H1 (cell line): ENCODE measurements around the gene PPARA. TPM values are rescaled to one million over a fixed set of nuclear protein-coding genes. Genes with fewer than 3 reads are reported as not detected.

Source experiments
- CHD7 ChIP-seq: fragments of 300-600 bp; sonication (generic); IDR thresholded peaks from 2 replicates; pipeline ENCODE4 v1.7.1; 2012; ENCODE audit warnings: low read length, moderate library complexity, mild to moderate bottlenecking, inconsistent platforms; ENCODE audit not compliant: insufficient replicate concordance
- CTBP2 ChIP-seq: IDR thresholded peaks from 2 replicates; pipeline ENCODE4 v1.7.0; 2011; ENCODE audit warnings: borderline replicate concordance, mild to moderate bottlenecking, moderate library complexity, mixed read lengths, low read length; ENCODE audit not compliant: insufficient read depth, insufficient read length
- HDAC6 ChIP-seq: IDR thresholded peaks from one replicate; pipeline ENCODE4 v1.7.1; 2012; ENCODE audit warnings: low read depth, mild to moderate bottlenecking, inconsistent platforms, low read length, moderate library complexity
- KDM1A ChIP-seq: fragments of 200-600, 300-600 bp; sonication (generic); IDR thresholded peaks from 2 replicates; pipeline ENCODE4 v1.7.1; 2016; ENCODE audit warnings: mild to moderate bottlenecking, low read length, borderline replicate concordance
- KDM4A ChIP-seq: IDR thresholded peaks from one replicate; pipeline ENCODE4 v1.7.1; 2012; ENCODE audit warnings: low read depth, mild to moderate bottlenecking, moderate library complexity, low read length, inconsistent platforms; ENCODE audit not compliant: severe bottlenecking
- POU5F1 ChIP-seq: IDR thresholded peaks from 2 replicates; pipeline ENCODE4 v1.6.1; 2011; ENCODE audit warnings: low read depth, mild to moderate bottlenecking, low read length, moderate library complexity
- RNF2 ChIP-seq: fragments of 200-900, 300-1000 bp; sonication (generic); IDR thresholded peaks from 2 replicates; pipeline ENCODE4 v1.7.1; 2016; ENCODE audit warnings: borderline replicate concordance, low read depth, mild to moderate bottlenecking, antibody characterized with exemption, low read length; ENCODE audit not compliant: poor library complexity, severe bottlenecking; ENCODE audit errors: missing control alignments
- SP4 ChIP-seq: IDR thresholded peaks from 2 replicates; pipeline ENCODE4 v1.6.1; 2012; ENCODE audit warnings: low read length, inconsistent platforms
- TBP ChIP-seq: IDR thresholded peaks from 2 replicates; pipeline ENCODE4 v1.6.1; 2011; ENCODE audit warnings: low read depth, low read length, improper control_type of control experiment
- USF2 ChIP-seq: IDR thresholded peaks from 2 replicates; pipeline ENCODE4 v1.6.1; 2011; ENCODE audit warnings: low read length, improper control_type of control experiment
- polyA plus RNA-seq, 7 experiments: library from polyadenylated mRNA; depleted of rRNA in 3 of 7; stranded (reverse) in 5 of 7; unstranded in 2 of 7; fragments of >200 nt in 5 of 7; fragments of 200-250 nt in 2 of 7; gene quantifications; 1 replicate in 5 of 7; 2 replicates in 1 of 7; 4 replicates in 1 of 7; pipeline versions ENCODE4 v1.2.1 to v1.2.3, GENCODE V29; 2011 to 2013; ENCODE audit warnings: missing spikeins in 2 of 7, mixed read lengths in 2 of 7
- total RNA-seq: library from RNA; stranded (reverse); fragmentation: NEBNext Ultra II Directional; extraction: Animal tissue kit (Norgen Biotek cat#: 25700); gene quantifications from 2 replicates; pipeline ENCODE4 v1.2.1, GENCODE V29; 2021

The PPARA gene
- total and polyA plus RNA-seq, 2 of the 8 experiments (the other 6 are each of a cell fraction or from before 2014, with no cell fraction given) = 3.1 to 8.2 TPM

DNA sequence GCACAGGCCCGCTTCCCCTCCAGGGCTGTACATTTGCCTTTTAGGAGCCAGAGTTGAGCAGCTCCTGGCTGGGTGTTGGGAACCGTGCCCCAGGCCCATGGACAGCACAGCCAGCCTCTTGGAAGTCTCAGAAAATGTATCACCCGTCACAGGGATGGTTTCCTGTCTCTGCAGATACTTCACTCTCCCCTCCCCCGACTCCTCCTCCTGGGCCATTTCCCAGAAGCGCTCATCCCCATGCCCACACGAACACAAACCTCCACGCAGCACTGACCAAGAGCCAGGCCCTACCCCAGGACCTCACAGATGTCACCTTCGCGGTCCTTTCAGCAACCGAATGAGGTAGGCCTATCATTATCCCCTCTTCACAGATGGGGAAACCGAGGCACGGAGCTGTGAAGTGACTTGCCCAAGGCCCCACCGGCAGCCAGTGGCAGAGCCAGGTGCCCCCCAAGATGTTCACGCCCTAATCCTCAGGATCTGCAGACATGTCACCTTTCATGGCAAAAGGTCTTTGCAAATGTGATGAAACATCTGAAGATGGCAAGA lies 13.0 kb upstream of the PPARA start (continued):
- no peak for TF ChIP-seq CHD7
- TF ChIP-seq HDAC6 = no peak
- TF ChIP-seq KDM4A = no peak
- TF ChIP-seq TBP = no peak
- no peak for TF ChIP-seq SP4
- no peak for TF ChIP-seq CTBP2
- no peak for TF ChIP-seq KDM1A
- TF ChIP-seq USF2 = no peak
- no peak for TF ChIP-seq RNF2
- TF ChIP-seq POU5F1 = no peak
